HG02938 (cell line): ENCODE results near the gene OSM.

Source experiments
- ATAC-seq: cut with Tn5 transposase; IDR thresholded peaks from one replicate; pipeline ENCODE4 v1.9.1; 2021; ENCODE audit warnings: mild to moderate bottlenecking, moderate library complexity; ENCODE audit not compliant: unreplicated experiment

The OSM gene

DNA sequence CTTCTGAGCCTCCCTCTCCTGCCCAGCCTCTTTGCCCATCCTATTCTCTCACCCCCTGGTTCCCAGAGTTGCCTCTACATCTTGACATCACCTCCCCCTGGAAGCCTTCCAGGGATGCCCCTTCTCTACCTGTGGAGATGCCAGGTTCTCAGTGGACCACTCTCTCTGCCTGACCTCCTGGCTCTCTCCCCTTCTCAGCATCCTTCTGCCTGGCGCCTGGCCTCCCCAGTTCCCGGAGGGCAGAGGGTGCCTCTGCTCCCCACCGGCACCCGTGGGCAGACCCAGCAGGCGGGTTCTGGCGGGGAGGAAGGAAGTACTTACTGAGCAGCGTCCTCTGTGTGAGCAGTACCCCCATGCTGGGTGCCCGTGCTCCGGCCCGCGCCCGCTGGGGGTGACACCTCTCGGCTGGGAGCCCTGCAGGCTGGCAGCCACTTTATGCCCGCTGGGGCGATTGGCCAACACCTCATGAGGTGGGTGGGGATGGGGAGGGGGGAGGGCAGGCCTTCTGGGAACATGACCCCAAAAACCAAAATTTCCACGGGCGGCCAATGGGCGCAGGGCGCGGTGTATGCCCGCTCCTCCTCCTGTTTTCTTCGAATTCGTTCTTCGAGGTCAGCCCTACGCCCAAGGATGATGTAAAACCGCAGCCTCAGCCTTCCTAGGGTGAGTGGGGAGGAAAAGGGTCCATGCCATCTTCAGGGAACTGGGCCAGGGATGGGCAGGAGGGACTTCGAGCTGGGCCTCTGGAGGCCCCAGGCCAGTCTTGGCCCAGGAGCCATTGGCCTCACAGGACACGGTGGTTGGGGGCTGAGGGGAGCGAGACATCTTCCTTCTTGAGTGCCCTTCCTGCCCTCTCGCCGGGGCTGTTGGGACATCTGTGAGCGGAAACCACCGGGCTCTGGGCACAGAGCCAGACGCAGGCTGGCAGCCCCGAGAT, at the start of gene OSM:
OSM (minus strand) TSS at position 407 of the 937 bp plus-strand sequence; CDS start at position 355, 52 bp downstream.
- ATAC-seq, result no peak

DNA sequence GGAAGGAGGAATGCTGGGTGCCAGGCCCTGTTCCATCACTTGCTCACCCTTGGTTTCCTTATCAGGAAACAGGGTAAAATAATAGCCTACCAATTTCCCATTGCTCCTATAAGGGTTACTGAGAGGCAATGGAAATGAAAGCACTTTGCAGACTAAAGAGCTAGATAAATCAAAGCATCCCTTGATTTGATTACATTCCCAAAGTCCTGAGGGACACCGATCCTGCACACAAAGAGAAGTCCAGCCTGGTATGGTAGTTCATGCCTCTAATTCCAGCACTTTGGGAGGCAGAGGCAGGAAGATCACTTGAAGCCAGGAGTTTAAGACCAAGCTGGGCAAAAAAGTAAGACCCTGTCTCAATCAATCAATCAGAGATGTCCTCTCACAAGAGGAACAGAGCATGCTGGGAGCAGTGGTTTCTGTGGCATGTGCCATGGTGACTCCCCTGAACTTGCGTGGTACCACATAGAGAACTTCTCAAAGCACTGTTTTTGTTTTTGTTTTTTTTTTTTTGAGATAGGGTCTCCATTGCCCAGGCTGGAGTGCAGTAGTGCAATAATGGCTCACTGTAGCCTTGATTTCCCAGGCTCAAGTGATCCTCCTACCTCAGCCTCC, 49.4 kb upstream of the OSM start:
- ATAC-seq, result no peak

DNA sequence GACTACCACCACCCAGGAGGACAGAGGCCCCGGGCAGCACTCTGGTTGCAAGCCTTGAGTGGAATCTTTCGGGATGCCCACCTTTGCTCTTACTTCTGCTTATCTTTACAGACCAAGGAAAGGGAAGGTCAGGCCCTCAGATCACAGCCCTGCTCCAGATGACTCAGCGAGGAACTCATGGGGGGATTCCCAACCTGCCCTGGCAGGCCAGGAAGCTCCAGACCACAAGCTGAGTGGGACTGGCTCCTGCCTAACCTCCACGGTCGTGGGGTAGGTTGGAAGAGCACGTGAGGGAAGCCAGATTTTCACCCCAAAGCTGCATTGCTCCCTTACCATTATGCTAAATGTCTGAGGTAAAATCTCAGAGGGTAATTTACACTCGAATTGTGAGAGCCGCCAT, 48.3 kb upstream of the OSM start:
- ATAC-seq, result no peak

DNA sequence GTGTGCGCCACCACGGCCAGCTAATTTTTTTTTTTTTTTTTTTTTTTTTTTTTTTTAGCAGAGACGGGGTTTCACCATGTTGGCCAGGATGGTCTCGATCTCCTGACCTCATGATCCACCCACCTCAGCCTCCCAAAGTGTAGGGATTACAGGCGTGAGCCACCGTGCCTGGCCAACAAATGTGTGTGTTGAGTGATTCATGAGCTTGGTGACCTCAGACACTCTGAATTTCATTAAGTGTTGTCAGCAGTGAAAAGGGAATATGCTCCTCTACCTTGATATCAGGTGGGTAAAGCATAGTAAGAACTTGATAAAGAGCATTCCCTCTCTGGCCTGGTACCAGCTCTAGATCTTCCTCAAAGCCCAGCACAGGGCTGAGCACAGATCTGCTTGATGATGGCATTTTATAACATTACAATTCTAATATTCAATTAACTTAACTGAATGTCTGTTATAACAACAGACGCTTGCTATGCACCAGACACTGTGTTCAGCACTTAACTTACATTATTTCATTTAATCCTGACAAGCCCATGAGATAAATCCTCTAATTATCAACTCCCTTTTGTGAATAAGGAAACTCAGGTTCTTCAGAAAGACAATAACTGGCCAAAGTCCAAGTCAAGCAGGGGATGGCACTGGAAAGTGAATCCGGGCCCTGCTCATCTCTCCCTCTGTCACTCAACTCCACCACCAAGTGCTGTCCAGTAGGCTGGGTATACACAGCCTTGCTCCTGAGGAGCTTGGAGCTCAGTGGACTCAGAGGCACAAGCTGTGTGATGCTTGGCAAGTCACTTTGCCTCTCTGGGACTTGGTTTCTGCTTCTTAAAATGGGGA, 47.1 kb upstream of the OSM start:
- ATAC-seq, result no peak

DNA sequence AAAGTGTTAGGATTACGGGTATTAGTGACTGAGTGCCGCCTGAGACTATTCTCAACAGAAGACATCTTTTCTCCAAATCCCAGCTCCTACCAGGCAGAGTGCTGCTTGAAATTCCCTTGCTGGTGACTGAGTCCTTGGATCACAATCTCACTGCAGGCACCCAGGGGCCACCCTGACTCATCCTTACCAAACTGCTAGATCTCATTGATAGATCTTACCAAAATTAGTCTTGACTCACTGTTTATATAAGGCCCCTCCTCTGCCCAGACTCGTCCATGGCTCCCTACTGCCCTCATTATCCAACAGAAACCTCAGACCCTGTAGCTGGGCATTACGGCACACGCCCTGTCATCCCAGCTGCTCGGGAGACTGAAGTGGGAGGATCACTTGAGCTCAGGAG, 45.4 kb upstream of the OSM start:
- no peak for ATAC-seq

DNA sequence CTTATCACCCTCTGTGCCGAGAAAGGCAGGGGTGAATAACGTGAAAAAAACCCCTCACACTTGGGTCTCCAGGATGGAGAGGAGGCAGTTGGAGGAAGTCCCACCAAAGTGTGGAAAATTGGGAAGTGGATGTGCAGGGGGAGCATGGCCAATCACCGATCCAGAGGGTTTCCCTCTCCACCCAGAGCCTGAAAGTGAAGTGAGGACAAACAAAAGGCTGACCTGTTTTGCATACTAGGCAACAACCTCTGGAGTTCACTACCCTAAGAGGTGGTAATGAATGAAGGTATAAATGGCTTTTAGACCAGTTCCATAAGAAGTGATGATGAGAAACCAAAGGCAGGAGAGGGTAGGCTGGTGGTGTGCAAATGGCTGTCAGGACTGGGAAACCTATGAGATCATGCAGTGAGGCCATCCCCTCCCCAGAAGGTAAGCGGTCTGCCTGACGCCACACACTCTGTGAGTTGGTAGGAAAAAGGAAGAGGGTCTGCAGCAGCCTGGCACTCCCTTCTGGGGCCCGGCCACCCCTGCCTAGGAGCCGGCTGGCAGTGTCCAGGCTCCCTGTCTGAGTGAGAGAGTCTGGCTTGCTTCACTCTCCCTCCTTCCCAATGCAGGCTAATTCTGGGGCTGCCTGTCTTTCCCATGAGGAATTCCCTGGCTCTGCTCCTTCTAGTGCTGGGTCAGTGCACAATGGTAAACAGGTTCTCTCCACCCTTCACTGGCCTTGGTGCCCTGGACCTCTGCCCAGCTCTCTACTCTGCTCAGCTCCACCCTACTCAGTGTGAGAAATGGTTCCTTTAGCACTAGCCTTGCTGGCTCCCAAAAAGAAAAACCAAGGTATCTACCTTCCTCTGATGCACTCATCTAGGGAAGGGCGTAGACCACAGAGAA, 44.5 kb upstream of the OSM start:
- ATAC-seq, result no peak

DNA sequence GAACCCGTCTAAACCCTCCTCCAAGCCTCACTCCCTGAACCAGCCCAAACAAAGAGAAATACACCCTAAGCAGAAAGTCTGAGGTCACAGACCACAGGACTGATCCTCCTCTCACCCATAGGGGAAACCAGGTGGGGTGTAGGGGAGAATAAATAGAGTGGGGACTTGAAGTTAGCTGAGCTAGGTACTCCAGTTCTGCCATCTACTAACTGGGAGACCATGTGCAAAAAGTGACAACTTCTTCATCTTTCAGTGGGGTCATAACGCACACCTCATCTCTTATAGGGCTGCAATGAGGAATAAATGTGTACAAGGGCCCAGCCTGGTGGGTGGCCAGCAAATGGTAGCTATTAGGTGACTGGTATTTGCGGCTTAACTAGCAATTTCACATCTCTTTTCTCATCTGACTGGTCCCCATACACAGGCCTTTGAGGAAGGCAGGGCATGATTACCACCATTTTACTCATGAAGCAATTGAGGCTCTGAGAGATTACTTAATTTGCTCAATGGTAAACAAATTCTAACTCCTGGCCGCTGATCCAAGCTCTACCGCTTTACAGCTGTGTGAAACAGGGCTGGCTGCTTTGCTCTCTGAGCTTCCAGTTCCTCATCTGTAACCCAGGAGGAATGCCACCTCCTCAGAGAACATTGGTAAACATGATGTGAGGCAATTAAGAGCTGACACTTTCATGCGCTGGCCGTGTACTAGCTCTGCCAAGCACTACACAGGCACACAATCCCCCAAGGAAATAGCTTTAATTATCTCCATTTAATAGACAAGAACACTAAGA, 43.5 kb upstream of the OSM start:
- ATAC-seq, result no peak

DNA sequence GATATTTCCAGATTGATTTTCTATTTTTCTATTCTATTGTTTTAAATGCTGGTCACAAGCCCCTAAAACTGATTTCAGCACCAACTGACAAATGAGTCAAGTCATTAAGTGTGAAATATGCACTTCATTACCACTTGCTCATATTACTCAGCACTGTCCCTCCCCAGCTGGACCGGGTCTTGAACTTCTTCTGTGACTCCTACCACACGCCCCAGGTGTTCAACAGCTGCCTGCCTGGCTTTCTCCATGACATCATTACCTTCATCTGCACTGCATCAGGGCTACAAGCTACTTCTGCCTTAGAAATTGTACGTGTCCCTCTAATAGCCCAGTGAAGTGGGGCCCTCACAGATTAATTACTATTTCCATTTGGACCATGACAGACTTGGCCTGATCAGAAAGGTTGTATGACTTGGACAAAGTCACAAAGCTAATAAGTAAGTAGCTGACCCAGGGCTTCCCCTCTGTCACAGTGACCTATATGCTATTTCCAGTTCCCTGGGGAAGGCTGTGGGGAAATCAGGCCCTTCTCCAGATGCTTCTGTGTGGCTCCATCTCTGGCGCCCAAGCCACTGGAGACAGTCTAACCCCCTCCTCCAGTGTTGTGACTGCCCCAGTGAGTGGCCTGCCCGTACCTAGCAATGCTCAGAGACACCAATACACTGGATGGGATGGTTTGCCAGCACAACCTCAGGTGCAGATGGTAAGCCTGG, 42.0 kb upstream of the OSM start:
- ATAC-seq, result no peak

DNA sequence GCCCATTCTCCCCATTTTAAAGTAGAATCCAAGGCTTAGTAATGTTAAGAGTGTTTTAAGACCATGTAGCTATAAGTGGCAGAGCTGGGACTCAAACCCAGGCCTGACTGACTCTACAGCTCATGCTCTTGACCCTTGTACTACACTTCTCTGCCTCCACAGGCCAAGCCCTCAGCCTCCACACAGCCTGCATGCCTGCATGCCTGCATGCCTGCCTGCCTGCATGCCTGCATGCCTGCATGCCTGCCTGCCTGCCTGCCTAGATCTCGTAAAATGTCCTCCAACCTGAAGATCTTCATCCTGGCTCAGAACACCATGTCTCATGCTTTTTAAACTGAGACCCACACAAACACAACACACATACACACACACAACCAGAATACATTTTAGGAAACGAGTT, 41.4 kb upstream of the OSM start:
- ATAC-seq, result no peak

DNA sequence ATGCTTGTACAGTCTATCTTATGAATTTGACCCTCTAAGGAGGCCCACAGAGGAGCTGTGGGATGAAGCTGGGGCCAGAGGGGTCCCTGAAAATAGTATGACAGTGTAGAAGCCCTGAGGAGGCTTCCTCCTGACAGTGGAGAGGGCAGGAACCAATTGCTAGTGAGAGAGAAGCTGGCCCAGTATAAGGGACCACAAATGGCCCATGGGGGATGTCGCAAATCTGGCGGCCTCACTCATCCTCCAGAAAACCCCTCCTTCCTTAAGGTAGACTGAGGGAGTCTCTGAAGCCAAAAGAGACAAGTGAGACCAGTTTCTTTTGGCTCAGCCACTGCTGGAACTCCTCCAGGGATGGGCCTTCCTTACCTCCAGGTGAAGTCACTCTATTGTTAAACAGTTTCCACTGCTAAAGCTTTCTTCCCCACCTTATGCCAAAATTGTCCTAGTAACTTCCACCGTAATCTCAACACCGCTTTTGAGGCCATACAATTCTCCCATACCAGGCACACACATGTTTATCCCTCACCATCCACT, 40.5 kb upstream of the OSM start:
- no peak for ATAC-seq

DNA sequence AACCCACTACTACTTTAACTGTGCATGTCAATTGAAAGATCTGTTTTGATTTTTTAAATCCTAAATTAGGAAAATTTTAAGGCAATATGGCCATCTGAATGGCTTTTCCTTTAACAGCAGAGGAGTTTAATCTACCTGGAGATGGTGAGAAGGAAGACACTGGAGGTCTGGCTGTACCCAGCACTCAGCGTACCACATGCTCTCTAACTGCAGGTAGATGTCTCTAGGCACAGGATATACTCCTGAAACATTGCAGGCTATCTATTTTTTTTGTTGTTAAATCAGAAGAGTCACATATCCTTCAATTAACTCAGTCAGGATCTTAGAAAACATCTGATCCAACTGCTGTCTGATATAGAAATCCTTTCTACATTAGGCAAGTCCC, 40.0 kb upstream of the OSM start:
- no peak for ATAC-seq

DNA sequence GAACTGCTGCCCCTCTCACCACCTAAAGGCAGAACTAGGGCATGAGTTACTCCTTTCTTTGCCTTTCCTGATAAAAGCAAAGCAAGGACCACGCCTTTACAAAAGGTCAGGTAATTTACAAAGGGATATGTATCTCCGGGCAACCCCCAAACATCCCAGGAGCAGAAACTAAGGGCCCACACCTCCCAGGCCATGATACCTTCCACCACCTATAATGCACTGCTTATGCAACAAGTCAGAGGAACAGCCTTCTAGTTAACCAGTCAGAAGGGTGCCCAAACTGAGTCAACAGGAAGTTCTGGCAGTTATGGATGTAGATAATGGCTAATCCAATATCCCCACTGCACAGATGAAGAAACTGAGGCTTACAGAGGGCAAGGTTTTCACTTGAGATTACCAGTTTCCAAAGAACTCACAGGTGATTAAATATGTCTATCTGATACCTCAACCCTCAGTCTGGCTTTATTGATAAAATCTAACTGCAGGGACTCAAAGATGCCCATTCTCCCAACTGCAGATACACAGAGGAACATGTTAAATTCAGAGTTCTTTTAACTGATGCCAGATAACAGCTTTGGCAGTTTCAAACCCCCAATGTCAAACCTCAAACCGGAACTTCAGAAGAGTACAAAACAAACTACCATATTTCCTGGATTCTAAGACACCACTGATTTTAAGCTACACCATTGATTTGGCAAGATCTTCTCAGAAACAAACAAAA, 39.4 kb upstream of the OSM start:
- no peak for ATAC-seq

DNA sequence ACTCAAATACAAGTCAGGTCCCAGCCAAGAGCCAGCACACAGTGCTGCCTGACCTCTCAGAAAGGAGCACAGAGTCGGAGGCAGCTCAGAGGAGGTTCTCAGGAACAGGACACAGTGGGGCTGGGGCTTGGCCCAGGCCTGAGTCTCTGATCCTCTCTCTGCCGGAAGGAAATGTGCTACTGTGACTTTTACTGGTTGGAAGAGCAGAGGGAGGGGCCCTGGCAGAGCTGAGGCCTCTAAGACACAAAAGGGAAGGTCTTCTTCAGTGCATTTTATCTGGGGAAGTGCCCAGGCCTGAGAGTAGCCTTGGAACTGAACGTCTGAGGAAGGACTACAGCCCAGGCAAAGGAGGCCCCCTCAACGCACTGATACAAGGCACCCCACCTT, 38.9 kb upstream of the OSM start:
- ATAC-seq, result no peak

DNA sequence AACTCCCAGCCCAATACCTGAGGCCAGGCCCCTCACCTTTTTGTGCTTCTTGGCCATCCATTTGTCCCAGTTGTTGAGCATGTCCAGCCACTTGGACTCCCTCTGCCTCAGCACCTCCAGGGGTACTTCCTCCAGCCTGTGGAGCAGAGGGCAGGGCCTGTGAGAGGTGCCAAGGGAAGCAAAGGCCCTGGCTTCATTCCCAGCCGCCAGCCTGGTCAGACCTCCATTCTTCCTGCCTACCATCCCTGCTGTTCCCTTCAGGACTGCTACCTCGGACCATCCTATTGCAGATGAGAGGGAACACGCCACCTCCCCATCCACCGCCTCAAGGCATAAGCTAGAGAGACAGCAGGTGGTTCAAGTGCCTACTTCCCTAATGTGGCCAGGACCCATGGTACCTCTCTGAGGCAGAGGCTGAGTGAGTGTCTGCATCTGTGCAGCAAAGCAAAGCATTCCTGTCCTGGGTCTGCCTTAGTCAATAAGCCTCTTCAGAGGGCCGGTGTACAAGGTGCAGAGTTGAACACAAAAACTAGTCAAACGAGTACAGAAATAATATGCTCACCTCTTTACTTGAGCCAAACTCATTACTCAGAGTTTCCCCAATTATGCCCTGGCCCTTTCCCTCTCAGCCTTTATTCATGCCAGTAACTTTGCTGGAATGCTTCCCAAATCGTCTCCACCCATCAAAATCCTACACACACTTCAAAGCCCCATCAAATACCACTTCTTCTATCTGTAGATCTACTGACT, 38.0 kb upstream of the OSM start:
- no peak for ATAC-seq

DNA sequence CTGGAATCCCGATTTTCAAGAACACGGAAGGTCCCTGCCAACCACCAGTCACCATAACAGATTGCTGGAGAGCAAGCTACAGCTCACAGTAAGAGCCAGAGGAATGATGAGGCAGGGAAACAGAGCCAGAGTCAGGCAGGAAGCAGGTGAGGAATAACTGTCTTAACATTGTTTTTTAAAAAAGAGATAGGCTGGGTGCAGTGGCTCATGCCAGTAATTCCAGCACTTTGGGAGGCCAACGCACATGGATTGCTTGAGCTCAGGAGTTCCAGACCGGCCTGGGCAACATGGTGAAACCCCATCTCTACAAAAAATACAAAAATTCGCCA, 36.1 kb upstream of the OSM start:
- no peak for ATAC-seq

DNA sequence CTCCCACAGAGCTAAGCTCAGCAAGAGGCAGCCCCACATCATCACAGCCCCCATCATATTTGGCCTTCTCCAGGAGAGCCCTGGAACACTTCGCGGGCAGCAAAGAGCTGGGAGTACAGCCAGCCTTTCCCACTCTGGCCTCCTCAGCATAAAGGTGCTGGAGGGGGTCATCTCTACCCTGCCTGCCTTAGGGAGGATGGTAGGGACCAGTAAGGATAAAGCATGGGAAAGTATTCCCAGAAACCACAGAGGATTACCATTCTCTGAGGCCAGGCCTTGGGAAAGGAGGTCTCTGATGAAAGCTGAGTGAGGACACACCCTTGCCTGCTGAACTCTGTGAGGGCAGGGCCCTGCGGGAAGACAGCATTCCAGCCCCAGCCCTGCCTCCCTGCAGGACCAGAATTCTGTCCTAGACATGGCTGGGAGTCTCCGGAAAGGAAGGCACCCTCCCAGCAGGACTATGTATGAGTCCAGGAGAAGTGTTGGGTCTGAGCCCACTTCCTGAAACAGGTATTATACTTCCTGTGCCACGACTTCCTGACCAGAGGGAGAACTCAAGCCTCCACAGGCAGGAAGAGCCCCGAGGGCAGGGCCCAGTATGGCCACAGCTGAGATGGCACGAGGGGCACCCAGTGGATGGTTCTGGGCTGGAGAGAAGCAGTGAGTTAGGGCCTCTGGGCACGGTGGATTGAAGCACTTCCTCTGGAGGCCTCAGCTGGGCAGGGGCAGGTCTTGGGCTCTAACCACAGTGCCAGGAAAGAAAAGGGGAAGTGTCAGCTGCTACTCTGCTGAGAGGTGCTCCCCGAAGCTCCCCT, 35.6 kb upstream of the OSM start:
- ATAC-seq, result no peak

DNA sequence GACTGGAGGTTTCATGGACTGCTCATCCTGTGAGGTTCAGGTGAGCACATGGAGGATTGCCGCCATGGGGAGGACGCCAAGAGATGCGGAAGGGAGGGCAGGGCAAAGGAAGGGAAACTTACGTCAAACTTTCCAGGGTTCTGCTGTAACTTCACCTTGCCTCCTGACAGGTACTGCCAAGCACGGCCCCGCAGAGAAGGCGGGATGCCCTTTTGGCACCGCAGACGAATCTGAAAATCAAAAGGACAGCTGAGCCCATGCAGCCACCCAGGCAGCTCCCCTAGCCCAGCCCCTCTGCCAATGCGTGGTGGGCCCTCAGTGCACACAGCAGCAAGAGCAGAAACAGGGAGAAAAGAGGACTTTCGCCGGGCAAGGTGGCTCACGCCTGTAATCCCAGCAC, 32.7 kb upstream of the OSM start:
- no peak for ATAC-seq
